HepG2 (cell line): ENCODE measurements around the gene TRIM28. TPM values are rescaled to one million over a fixed set of nuclear protein-coding genes. Genes with fewer than 3 reads are reported as not detected.

Source experiments
- AHR ChIP-seq: IDR thresholded peaks from 2 replicates; pipeline ENCODE4 v1.6.1; 2018; ENCODE audit warnings: missing genetic modification reagents, missing compliant biosample characterization
- CBFB ChIP-seq: sonication (generic); formaldehyde crosslinking; IDR thresholded peaks from 2 replicates; pipeline ENCODE4 v1.4.0; 2020; ENCODE audit warnings: missing genetic modification reagents
- DPF2 ChIP-seq: sonication (generic); formaldehyde crosslinking; IDR thresholded peaks from 2 replicates; pipeline ENCODE4 v1.4.0; 2020; ENCODE audit warnings: mild to moderate bottlenecking, low read depth, missing genetic modification reagents, borderline replicate concordance
- EEA1 ChIP-seq: sonication (generic); formaldehyde crosslinking; IDR thresholded peaks from 2 replicates; pipeline ENCODE4 v1.5.1; 2020; ENCODE audit warnings: mild to moderate bottlenecking, missing genetic modification reagents, borderline replicate concordance
- ETS1 ChIP-seq: sonication (generic); formaldehyde crosslinking; IDR thresholded peaks from 2 replicates; pipeline ENCODE4 v1.4.0; 2020; ENCODE audit warnings: missing genetic modification reagents
- HDAC2 ChIP-seq: sonication (generic); formaldehyde crosslinking; IDR thresholded peaks from 2 replicates; pipeline ENCODE4 v1.4.0; 2020; ENCODE audit warnings: missing genetic modification reagents
- HOXA3 ChIP-seq: sonication (generic); formaldehyde crosslinking; IDR thresholded peaks from 2 replicates; pipeline ENCODE4 v1.5.0; 2020; ENCODE audit warnings: missing genetic modification reagents
- HOXA9 ChIP-seq: sonication (generic); formaldehyde crosslinking; IDR thresholded peaks from 2 replicates; pipeline ENCODE4 v1.8.1; 2022; ENCODE audit warnings: missing genetic modification reagents, mild to moderate bottlenecking, moderate library complexity, borderline replicate concordance
- MEF2D ChIP-seq: sonication (generic); formaldehyde crosslinking; IDR thresholded peaks from 2 replicates; pipeline ENCODE4 v1.5.1; 2020; ENCODE audit warnings: mild to moderate bottlenecking, missing genetic modification reagents
- NCOA5 ChIP-seq: sonication (generic); formaldehyde crosslinking; IDR thresholded peaks from 2 replicates; pipeline ENCODE4 v1.4.0; 2020; ENCODE audit warnings: missing genetic modification reagents
- SRSF9 ChIP-seq: fragments of 200-400 bp; formaldehyde crosslinking; IDR thresholded peaks from 2 replicates; pipeline ENCODE4 v1.6.1; 2018; ENCODE audit warnings: borderline replicate concordance, mild to moderate bottlenecking, low read depth, low read length; ENCODE audit not compliant: insufficient read depth, poor library complexity, severe bottlenecking
- THAP11 ChIP-seq: IDR thresholded peaks from 2 replicates; pipeline ENCODE4 v1.6.1; 2016; ENCODE audit warnings: missing biosample characterization, missing genetic modification reagents
- TSC22D2 ChIP-seq: sonication (generic); formaldehyde crosslinking; IDR thresholded peaks from 2 replicates; pipeline ENCODE4 v1.5.1; 2020; ENCODE audit warnings: missing genetic modification reagents, mild to moderate bottlenecking, borderline replicate concordance
- WIZ ChIP-seq: sonication (generic); formaldehyde crosslinking; IDR thresholded peaks from 2 replicates; pipeline ENCODE4 v1.5.1; 2020; ENCODE audit warnings: mild to moderate bottlenecking, missing genetic modification reagents
- ZFP36L1 ChIP-seq: sonication (generic); formaldehyde crosslinking; IDR thresholded peaks from 2 replicates; pipeline ENCODE4 v1.8.0; 2022; ENCODE audit warnings: mild to moderate bottlenecking, missing genetic modification reagents, moderate library complexity
- ZMYM4 ChIP-seq: sonication (generic); formaldehyde crosslinking; IDR thresholded peaks from 2 replicates; pipeline ENCODE4 v1.8.1; 2023; ENCODE audit warnings: mild to moderate bottlenecking, missing genetic modification reagents
- ZNF235 ChIP-seq: sonication (generic); formaldehyde crosslinking; IDR thresholded peaks from 2 replicates; pipeline ENCODE4 v1.8.1; 2023; ENCODE audit warnings: mild to moderate bottlenecking, missing genetic modification reagents, borderline replicate concordance
- ZNF253 ChIP-seq: sonication (generic); formaldehyde crosslinking; IDR thresholded peaks from 2 replicates; pipeline ENCODE4 v1.8.0; 2022; ENCODE audit warnings: mild to moderate bottlenecking, missing genetic modification reagents, borderline replicate concordance
- ZNF30 ChIP-seq: sonication (generic); formaldehyde crosslinking; IDR thresholded peaks from 2 replicates; pipeline ENCODE4 v1.5.0; 2020; ENCODE audit warnings: mild to moderate bottlenecking, missing genetic modification reagents
- ZNF564 ChIP-seq: sonication (generic); formaldehyde crosslinking; IDR thresholded peaks from 2 replicates; pipeline ENCODE4 v1.8.1; 2023; ENCODE audit warnings: mild to moderate bottlenecking, missing genetic modification reagents
- ZNF570 ChIP-seq: sonication (generic); formaldehyde crosslinking; IDR thresholded peaks from 2 replicates; pipeline ENCODE4 v1.4.0; 2020; ENCODE audit warnings: mild to moderate bottlenecking, missing genetic modification reagents, borderline replicate concordance
- polyA plus RNA-seq, 8 experiments: library from polyadenylated mRNA; depleted of rRNA in 3 of 8; stranded (reverse) in 7 of 8; unstranded in 1 of 8; fragments of >200 nt; fragmentation: Illumina TruSeq in 4 of 8; extraction: Trizol in 4 of 8; gene quantifications; 2 replicates each; pipeline versions ENCODE4 v1.2.1 to v1.2.3, GENCODE V29; 2011 to 2016; ENCODE audit warnings: low read depth in 4 of 8, missing spikeins in 1 of 8, mixed read lengths in 1 of 8; ENCODE audit not compliant: insufficient read depth in 1 of 8
- total RNA-seq, 5 experiments: library from RNA; depleted of rRNA; stranded (reverse); fragments of >200 nt; fragmentation: Illumina TruSeq; extraction: Trizol; gene quantifications; 2 replicates each; pipeline ENCODE4 v1.2.3, GENCODE V29; 2016; ENCODE audit warnings: low read depth in 1 of 5
- TF ChIP-seq, protein P1 (sequence below): sonication (generic); formaldehyde crosslinking; IDR thresholded peaks from 2 replicates; pipeline ENCODE4 v1.8.0; 2022; ENCODE audit warnings: mild to moderate bottlenecking, missing genetic modification reagents, moderate library complexity
- TF ChIP-seq, protein P2 (sequence below): IDR thresholded peaks from 2 replicates; pipeline ENCODE4 v1.6.1; 2016; ENCODE audit warnings: missing biosample characterization, missing genetic modification reagents, low read depth
- TF ChIP-seq, protein P3 (sequence below): sonication (generic); formaldehyde crosslinking; IDR thresholded peaks from 2 replicates; pipeline ENCODE4 v1.4.0; 2020; ENCODE audit warnings: missing genetic modification reagents, borderline replicate concordance

TRIM28 gene
- total and polyA plus RNA-seq, 2 of the 13 experiments (the other 11 are each of a cell fraction or from before 2014, with no cell fraction given), result 361 to 439 TPM

- TF ChIP-seq, protein P1, sequence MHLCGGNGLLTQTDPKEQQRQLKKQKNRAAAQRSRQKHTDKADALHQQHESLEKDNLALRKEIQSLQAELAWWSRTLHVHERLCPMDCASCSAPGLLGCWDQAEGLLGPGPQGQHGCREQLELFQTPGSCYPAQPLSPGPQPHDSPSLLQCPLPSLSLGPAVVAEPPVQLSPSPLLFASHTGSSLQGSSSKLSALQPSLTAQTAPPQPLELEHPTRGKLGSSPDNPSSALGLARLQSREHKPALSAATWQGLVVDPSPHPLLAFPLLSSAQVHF (CRISPR knock-in tag), result no peak
- TF ChIP-seq TSC22D2 (CRISPR knock-in tag) (no peak), HOXA9 (no peak), ZMYM4 (CRISPR knock-in tag) (peak; percentile 51; the same call in 1 of the 2 replicates), HDAC2 (peak; percentile 78; the same call in 1 of the 2 replicates), THAP11 (CRISPR knock-in tag) (peak; percentile 62), ETS1 (CRISPR knock-in tag) (no peak), DPF2 (CRISPR knock-in tag) (peak; percentile 63; the same call in 1 of the 2 replicates), AHR (peak; percentile 20; the same call in 1 of the 2 replicates), SRSF9 (no peak), EEA1 (CRISPR knock-in tag) (peak; percentile 80; the same call in 1 of the 2 replicates), ZNF564 (CRISPR knock-in tag) (no peak), ZNF235 (CRISPR knock-in tag) (no peak), HOXA3 (CRISPR knock-in tag) (peak; percentile 53; the same call in 1 of the 2 replicates), WIZ (CRISPR knock-in tag) (0 out of 2 replicates have a peak, but pooled peaks have one; percentile 49), ZNF253 (CRISPR knock-in tag) (no peak), MEF2D (CRISPR knock-in tag) (peak; percentile 23; the same call in 1 of the 2 replicates), NCOA5 (CRISPR knock-in tag) (no peak), CBFB (peak; percentile 33; the same call in 1 of the 2 replicates), ZNF30 (no peak), ZFP36L1 (CRISPR knock-in tag) (no peak), ZNF570 (no peak)
- TF ChIP-seq, protein P2, sequence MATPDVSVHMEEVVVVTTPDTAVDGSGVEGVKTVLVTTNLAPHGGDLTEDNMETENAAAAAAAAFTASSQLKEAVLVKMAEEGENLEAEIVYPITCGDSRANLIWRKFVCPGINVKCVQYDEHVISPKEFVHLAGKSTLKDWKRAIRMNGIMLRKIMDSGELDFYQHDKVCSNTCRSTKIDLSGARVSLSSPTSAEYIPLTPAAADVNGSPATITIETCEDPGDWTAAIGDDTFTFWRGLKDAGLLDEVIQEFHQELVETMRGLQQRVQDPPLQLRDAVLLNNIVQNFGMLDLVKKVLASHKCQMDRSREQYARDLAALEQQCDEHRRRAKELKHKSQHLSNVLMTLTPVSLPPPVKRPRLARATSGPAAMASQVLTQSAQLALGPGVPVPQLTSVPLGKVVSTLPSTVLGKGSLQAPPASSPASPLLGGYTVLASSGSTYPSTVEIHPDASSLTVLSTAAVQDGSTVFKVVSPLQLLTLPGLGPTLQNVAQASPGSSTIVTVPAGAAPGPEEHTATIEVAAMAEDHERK (CRISPR knock-in tag), result no peak
- TF ChIP-seq, protein P3, sequence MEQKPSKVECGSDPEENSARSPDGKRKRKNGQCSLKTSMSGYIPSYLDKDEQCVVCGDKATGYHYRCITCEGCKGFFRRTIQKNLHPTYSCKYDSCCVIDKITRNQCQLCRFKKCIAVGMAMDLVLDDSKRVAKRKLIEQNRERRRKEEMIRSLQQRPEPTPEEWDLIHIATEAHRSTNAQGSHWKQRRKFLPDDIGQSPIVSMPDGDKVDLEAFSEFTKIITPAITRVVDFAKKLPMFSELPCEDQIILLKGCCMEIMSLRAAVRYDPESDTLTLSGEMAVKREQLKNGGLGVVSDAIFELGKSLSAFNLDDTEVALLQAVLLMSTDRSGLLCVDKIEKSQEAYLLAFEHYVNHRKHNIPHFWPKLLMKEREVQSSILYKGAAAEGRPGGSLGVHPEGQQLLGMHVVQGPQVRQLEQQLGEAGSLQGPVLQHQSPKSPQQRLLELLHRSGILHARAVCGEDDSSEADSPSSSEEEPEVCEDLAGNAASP, result peak; percentile 60; the same call in 1 of the 2 replicates
Measured at GRCh38 chr19:58511353-58512208, 32.3 kb upstream of the TRIM28 start, which contains the start of gene SLC27A5 (continued).
